ENCODE results near the gene OR10A6.

OR10A6 gene

GRCh38 chr11:7931168-7931567 is at the start of gene OR10A6:
Gene OR10A6, minus strand, starts transcription at chr11:7931268. Its CDS starts 2,606 bp downstream, at chr11:7928662.
- Histone ChIP-seq H3K36me3 (ENCODE audit: insufficient read depth, low read length) (no peaks in the 10 kb centered on the region), H3K9ac (ENCODE audit: low read length) (no peak within 1 kb of the TSS), H3K9me3 (ENCODE audit: low read length) (no peaks in the 10 kb centered on the region)

GRCh38 chr11:7977232-7977917 is 46.3 kb upstream of the OR10A6 start:
- H3K27ac ChIP-seq (ENCODE audit: low read depth, low read length): no peak overlapping the region

More at GRCh38 chr11:7931168-7931567, at the start of gene OR10A6:
- H3K27me3 ChIP-seq (ENCODE audit: control insufficient read depth in 1 of 2, insufficient read depth in 2 of 2, low read length in 2 of 2): no peaks in the 10 kb centered on the region
- no peak within 1 kb of the TSS for H3K27ac ChIP-seq (ENCODE audit: low read depth, low read length)
- H3K4me1 ChIP-seq (ENCODE audit: insufficient read depth, low read length): no peaks in the 10 kb centered on the region
- no peak within 1 kb of the TSS for H3K4me3 ChIP-seq (ENCODE audit: low read depth in 1 of 2, low read length in 2 of 2)

GRCh38 chr11:7974668-7975067 is 43.6 kb upstream of the OR10A6 start:
- Histone ChIP-seq H3K27ac (ENCODE audit: low read depth, low read length) (no peak overlapping the region), H3K9ac (ENCODE audit: low read length) (no peak overlapping the region), H3K36me3 (ENCODE audit: insufficient read depth, low read length) (no peaks in the 10 kb centered on the region), H3K4me3 (ENCODE audit: low read depth in 1 of 2, low read length in 2 of 2) (no peak overlapping the region), H3K27me3 (ENCODE audit: control insufficient read depth in 1 of 2, insufficient read depth in 2 of 2, low read length in 2 of 2) (no peaks in the 10 kb centered on the region), H3K9me3 (ENCODE audit: low read length) (no peaks in the 10 kb centered on the region), H3K4me1 (ENCODE audit: insufficient read depth, low read length) (no peaks in the 10 kb centered on the region)

More at GRCh38 chr11:7977232-7977917, 46.3 kb upstream of the OR10A6 start:
- no peak overlapping the region for H3K9ac ChIP-seq (ENCODE audit: low read length)
- no peaks in the 10 kb centered on the region for H3K4me1 ChIP-seq (ENCODE audit: insufficient read depth, low read length)
- no peaks in the 10 kb centered on the region for H3K27me3 ChIP-seq (ENCODE audit: control insufficient read depth in 1 of 2, insufficient read depth in 2 of 2, low read length in 2 of 2)
- H3K4me3 ChIP-seq (ENCODE audit: low read depth in 1 of 2, low read length in 2 of 2): no peak overlapping the region
- H3K9me3 ChIP-seq (ENCODE audit: low read length): no peaks in the 10 kb centered on the region
- no peaks in the 10 kb centered on the region for H3K36me3 ChIP-seq (ENCODE audit: insufficient read depth, low read length)

GRCh38 chr11:7973011-7973410 is 41.9 kb upstream of the OR10A6 start:
- Histone ChIP-seq H3K4me3 (ENCODE audit: low read depth in 1 of 2, low read length in 2 of 2) (no peak overlapping the region), H3K36me3 (ENCODE audit: insufficient read depth, low read length) (no peaks in the 10 kb centered on the region), H3K4me1 (ENCODE audit: insufficient read depth, low read length) (no peaks in the 10 kb centered on the region), H3K9me3 (ENCODE audit: low read length) (no peaks in the 10 kb centered on the region), H3K27ac (ENCODE audit: low read depth, low read length) (no peak overlapping the region), H3K9ac (ENCODE audit: low read length) (no peak overlapping the region), H3K27me3 (ENCODE audit: control insufficient read depth in 1 of 2, insufficient read depth in 2 of 2, low read length in 2 of 2) (no peaks in the 10 kb centered on the region)

- Histone ChIP-seq H3K9ac (ENCODE audit: low read length) (no peak overlapping the region), H3K4me3 (ENCODE audit: low read depth in 1 of 2, low read length in 2 of 2) (no peak overlapping the region), H3K4me1 (ENCODE audit: insufficient read depth, low read length) (no peaks in the 10 kb centered on the region), H3K36me3 (ENCODE audit: insufficient read depth, low read length) (no peaks in the 10 kb centered on the region), H3K9me3 (ENCODE audit: low read length) (no peaks in the 10 kb centered on the region), H3K27me3 (ENCODE audit: control insufficient read depth in 1 of 2, insufficient read depth in 2 of 2, low read length in 2 of 2) (no peaks in the 10 kb centered on the region), H3K27ac (ENCODE audit: low read depth, low read length) (no peak overlapping the region)
Measured at GRCh38 chr11:7971846-7972245, 40.8 kb upstream of the OR10A6 start.

- Histone ChIP-seq H3K9me3 (ENCODE audit: low read length) (no peaks in the 10 kb centered on the region), H3K4me3 (ENCODE audit: low read depth in 1 of 2, low read length in 2 of 2) (no peak overlapping the region), H3K27me3 (ENCODE audit: control insufficient read depth in 1 of 2, insufficient read depth in 2 of 2, low read length in 2 of 2) (no peaks in the 10 kb centered on the region), H3K27ac (ENCODE audit: low read depth, low read length) (no peak overlapping the region), H3K9ac (ENCODE audit: low read length) (no peak overlapping the region), H3K36me3 (ENCODE audit: insufficient read depth, low read length) (no peaks in the 10 kb centered on the region), H3K4me1 (ENCODE audit: insufficient read depth, low read length) (no peaks in the 10 kb centered on the region)
Measured at GRCh38 chr11:7969756-7970646, 38.9 kb upstream of the OR10A6 start.

- Histone ChIP-seq H3K27ac (ENCODE audit: low read depth, low read length) (no peak overlapping the region), H3K4me1 (ENCODE audit: insufficient read depth, low read length) (no peaks in the 10 kb centered on the region), H3K4me3 (ENCODE audit: low read depth in 1 of 2, low read length in 2 of 2) (no peak overlapping the region), H3K36me3 (ENCODE audit: insufficient read depth, low read length) (no peaks in the 10 kb centered on the region), H3K9ac (ENCODE audit: low read length) (no peak overlapping the region), H3K27me3 (ENCODE audit: control insufficient read depth in 1 of 2, insufficient read depth in 2 of 2, low read length in 2 of 2) (no peaks in the 10 kb centered on the region), H3K9me3 (ENCODE audit: low read length) (no peaks in the 10 kb centered on the region)
Measured at GRCh38 chr11:7968686-7969085, 37.6 kb upstream of the OR10A6 start.

GRCh38 chr11:7967826-7968225 is 36.8 kb upstream of the OR10A6 start:
- H3K9me3 ChIP-seq (ENCODE audit: low read length): no peaks in the 10 kb centered on the region
- no peak overlapping the region for H3K9ac ChIP-seq (ENCODE audit: low read length)
- no peaks in the 10 kb centered on the region for H3K27me3 ChIP-seq (ENCODE audit: control insufficient read depth in 1 of 2, insufficient read depth in 2 of 2, low read length in 2 of 2)
- no peak overlapping the region for H3K4me3 ChIP-seq (ENCODE audit: low read depth in 1 of 2, low read length in 2 of 2)
- no peaks in the 10 kb centered on the region for H3K4me1 ChIP-seq (ENCODE audit: insufficient read depth, low read length)
- no peaks in the 10 kb centered on the region for H3K36me3 ChIP-seq (ENCODE audit: insufficient read depth, low read length)
- H3K27ac ChIP-seq (ENCODE audit: low read depth, low read length): no peak overlapping the region

GRCh38 chr11:7967097-7967496 is 36.0 kb upstream of the OR10A6 start:
- no peaks in the 10 kb centered on the region for H3K4me1 ChIP-seq (ENCODE audit: insufficient read depth, low read length)
- no peaks in the 10 kb centered on the region for H3K36me3 ChIP-seq (ENCODE audit: insufficient read depth, low read length)
- H3K27me3 ChIP-seq (ENCODE audit: control insufficient read depth in 1 of 2, insufficient read depth in 2 of 2, low read length in 2 of 2): no peaks in the 10 kb centered on the region
- H3K27ac ChIP-seq (ENCODE audit: low read depth, low read length): no peak overlapping the region
- no peaks in the 10 kb centered on the region for H3K9me3 ChIP-seq (ENCODE audit: low read length)
- no peak overlapping the region for H3K4me3 ChIP-seq (ENCODE audit: low read depth in 1 of 2, low read length in 2 of 2)
- no peak overlapping the region for H3K9ac ChIP-seq (ENCODE audit: low read length)

GRCh38 chr11:7965386-7965785 is 34.3 kb upstream of the OR10A6 start, which contains the start of gene NLRP10:
Gene NLRP10, minus strand, starts transcription at chr11:7965447. Its CDS starts 1,952 bp downstream, at chr11:7963495.
- Histone ChIP-seq H3K4me3 (ENCODE audit: low read depth in 1 of 2, low read length in 2 of 2) (no peak within 1 kb of the TSS), H3K9me3 (ENCODE audit: low read length) (no peaks in the 10 kb centered on the region), H3K4me1 (ENCODE audit: insufficient read depth, low read length) (no peaks in the 10 kb centered on the region), H3K27me3 (ENCODE audit: control insufficient read depth in 1 of 2, insufficient read depth in 2 of 2, low read length in 2 of 2) (no peaks in the 10 kb centered on the region), H3K9ac (ENCODE audit: low read length) (no peak within 1 kb of the TSS), H3K27ac (ENCODE audit: low read depth, low read length) (no peak within 1 kb of the TSS), H3K36me3 (ENCODE audit: insufficient read depth, low read length) (no peaks in the 10 kb centered on the region)

GRCh38 chr11:7964873-7965272 is 33.8 kb upstream of the OR10A6 start:
- H3K27ac ChIP-seq (ENCODE audit: low read depth, low read length): no peak overlapping the region
- H3K9me3 ChIP-seq (ENCODE audit: low read length): no peaks in the 10 kb centered on the region
- no peaks in the 10 kb centered on the region for H3K36me3 ChIP-seq (ENCODE audit: insufficient read depth, low read length)
- H3K4me1 ChIP-seq (ENCODE audit: insufficient read depth, low read length): no peaks in the 10 kb centered on the region
- H3K4me3 ChIP-seq (ENCODE audit: low read depth in 1 of 2, low read length in 2 of 2): no peak overlapping the region
- H3K27me3 ChIP-seq (ENCODE audit: control insufficient read depth in 1 of 2, insufficient read depth in 2 of 2, low read length in 2 of 2): no peaks in the 10 kb centered on the region
- no peak overlapping the region for H3K9ac ChIP-seq (ENCODE audit: low read length)

Data from muscle layer of colon (tissue), 2 donors.